H1 (cell line): ENCODE measurements around the gene BTF3L4. TPM values are rescaled to one million over a fixed set of nuclear protein-coding genes. Genes with fewer than 3 reads are reported as not detected.

Source experiments
- SIN3A ChIP-seq, 2 experiments: IDR thresholded peaks in 1 of 2; conservative IDR thresholded peaks in 1 of 2; 2 replicates each; pipeline ENCODE4 v1.6.1; 2011 to 2012; ENCODE audit warnings: low read length in 2 of 2, improper control_type of control experiment in 1 of 2, low read depth in 1 of 2, mild to moderate bottlenecking in 1 of 2
- polyA plus RNA-seq, 7 experiments: library from polyadenylated mRNA; depleted of rRNA in 3 of 7; stranded (reverse) in 5 of 7; unstranded in 2 of 7; fragments of >200 nt in 5 of 7; fragments of 200-250 nt in 2 of 7; gene quantifications; 1 replicate in 5 of 7; 2 replicates in 1 of 7; 4 replicates in 1 of 7; pipeline versions ENCODE4 v1.2.1 to v1.2.3, GENCODE V29; 2011 to 2013; ENCODE audit warnings: missing spikeins in 2 of 7, mixed read lengths in 2 of 7
- total RNA-seq: library from RNA; stranded (reverse); fragmentation: NEBNext Ultra II Directional; extraction: Animal tissue kit (Norgen Biotek cat#: 25700); gene quantifications from 2 replicates; pipeline ENCODE4 v1.2.1, GENCODE V29; 2021
- TF ChIP-seq, protein P1 (sequence below): fragments of 300-600 bp; sonication (generic); IDR thresholded peaks from 2 replicates; pipeline ENCODE4 v1.7.1; 2012; ENCODE audit warnings: low read length, moderate library complexity, mild to moderate bottlenecking, inconsistent platforms; ENCODE audit not compliant: insufficient replicate concordance

The BTF3L4 gene
- total and polyA plus RNA-seq, 2 of the 8 experiments (the other 6 are each of a cell fraction or from before 2014, with no cell fraction given), result 76.1 to 98.3 TPM

DNA sequence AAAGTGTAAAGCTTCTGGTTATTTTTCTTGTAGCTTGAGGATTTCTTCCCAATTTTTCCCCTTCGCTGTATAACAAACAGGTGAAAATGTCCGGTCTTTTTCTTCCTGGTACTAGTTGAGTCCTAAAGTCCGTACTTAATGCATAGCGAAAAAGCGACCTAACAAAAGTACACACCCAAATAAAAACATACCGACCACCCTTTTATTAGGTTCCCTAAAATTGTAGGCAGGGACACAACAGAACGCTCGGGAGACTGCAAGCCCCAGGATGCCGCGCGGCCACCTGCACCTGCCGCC is 281 bp upstream of the BTF3L4 start (continued):
- 0 out of 4 replicates have a peak, but pooled peaks of 1 of the 2 experiments have one; percentile 2 for TF ChIP-seq SIN3A (conservative IDR thresholded peaks at IDR 0.05 in 1 of 2, IDR thresholded peaks at IDR 0.05 in 1 of 2; ENCODE audit: low read depth in 1 of 2, low read length in 2 of 2)
- TF ChIP-seq, protein P1, sequence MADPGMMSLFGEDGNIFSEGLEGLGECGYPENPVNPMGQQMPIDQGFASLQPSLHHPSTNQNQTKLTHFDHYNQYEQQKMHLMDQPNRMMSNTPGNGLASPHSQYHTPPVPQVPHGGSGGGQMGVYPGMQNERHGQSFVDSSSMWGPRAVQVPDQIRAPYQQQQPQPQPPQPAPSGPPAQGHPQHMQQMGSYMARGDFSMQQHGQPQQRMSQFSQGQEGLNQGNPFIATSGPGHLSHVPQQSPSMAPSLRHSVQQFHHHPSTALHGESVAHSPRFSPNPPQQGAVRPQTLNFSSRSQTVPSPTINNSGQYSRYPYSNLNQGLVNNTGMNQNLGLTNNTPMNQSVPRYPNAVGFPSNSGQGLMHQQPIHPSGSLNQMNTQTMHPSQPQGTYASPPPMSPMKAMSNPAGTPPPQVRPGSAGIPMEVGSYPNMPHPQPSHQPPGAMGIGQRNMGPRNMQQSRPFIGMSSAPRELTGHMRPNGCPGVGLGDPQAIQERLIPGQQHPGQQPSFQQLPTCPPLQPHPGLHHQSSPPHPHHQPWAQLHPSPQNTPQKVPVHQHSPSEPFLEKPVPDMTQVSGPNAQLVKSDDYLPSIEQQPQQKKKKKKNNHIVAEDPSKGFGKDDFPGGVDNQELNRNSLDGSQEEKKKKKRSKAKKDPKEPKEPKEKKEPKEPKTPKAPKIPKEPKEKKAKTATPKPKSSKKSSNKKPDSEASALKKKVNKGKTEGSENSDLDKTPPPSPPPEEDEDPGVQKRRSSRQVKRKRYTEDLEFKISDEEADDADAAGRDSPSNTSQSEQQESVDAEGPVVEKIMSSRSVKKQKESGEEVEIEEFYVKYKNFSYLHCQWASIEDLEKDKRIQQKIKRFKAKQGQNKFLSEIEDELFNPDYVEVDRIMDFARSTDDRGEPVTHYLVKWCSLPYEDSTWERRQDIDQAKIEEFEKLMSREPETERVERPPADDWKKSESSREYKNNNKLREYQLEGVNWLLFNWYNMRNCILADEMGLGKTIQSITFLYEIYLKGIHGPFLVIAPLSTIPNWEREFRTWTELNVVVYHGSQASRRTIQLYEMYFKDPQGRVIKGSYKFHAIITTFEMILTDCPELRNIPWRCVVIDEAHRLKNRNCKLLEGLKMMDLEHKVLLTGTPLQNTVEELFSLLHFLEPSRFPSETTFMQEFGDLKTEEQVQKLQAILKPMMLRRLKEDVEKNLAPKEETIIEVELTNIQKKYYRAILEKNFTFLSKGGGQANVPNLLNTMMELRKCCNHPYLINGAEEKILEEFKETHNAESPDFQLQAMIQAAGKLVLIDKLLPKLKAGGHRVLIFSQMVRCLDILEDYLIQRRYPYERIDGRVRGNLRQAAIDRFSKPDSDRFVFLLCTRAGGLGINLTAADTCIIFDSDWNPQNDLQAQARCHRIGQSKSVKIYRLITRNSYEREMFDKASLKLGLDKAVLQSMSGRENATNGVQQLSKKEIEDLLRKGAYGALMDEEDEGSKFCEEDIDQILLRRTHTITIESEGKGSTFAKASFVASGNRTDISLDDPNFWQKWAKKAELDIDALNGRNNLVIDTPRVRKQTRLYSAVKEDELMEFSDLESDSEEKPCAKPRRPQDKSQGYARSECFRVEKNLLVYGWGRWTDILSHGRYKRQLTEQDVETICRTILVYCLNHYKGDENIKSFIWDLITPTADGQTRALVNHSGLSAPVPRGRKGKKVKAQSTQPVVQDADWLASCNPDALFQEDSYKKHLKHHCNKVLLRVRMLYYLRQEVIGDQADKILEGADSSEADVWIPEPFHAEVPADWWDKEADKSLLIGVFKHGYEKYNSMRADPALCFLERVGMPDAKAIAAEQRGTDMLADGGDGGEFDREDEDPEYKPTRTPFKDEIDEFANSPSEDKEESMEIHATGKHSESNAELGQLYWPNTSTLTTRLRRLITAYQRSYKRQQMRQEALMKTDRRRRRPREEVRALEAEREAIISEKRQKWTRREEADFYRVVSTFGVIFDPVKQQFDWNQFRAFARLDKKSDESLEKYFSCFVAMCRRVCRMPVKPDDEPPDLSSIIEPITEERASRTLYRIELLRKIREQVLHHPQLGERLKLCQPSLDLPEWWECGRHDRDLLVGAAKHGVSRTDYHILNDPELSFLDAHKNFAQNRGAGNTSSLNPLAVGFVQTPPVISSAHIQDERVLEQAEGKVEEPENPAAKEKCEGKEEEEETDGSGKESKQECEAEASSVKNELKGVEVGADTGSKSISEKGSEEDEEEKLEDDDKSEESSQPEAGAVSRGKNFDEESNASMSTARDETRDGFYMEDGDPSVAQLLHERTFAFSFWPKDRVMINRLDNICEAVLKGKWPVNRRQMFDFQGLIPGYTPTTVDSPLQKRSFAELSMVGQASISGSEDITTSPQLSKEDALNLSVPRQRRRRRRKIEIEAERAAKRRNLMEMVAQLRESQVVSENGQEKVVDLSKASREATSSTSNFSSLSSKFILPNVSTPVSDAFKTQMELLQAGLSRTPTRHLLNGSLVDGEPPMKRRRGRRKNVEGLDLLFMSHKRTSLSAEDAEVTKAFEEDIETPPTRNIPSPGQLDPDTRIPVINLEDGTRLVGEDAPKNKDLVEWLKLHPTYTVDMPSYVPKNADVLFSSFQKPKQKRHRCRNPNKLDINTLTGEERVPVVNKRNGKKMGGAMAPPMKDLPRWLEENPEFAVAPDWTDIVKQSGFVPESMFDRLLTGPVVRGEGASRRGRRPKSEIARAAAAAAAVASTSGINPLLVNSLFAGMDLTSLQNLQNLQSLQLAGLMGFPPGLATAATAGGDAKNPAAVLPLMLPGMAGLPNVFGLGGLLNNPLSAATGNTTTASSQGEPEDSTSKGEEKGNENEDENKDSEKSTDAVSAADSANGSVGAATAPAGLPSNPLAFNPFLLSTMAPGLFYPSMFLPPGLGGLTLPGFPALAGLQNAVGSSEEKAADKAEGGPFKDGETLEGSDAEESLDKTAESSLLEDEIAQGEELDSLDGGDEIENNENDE, result no peak
- TF ChIP-seq, all 59 proteins: peak for 6
